Measurements from ENCODE around the gene RIT2.

The RIT2 gene

GRCh38 chr18:43080671-43081070 lies 34.8 kb downstream of the RIT2 start:
- peaks cover 4% of the 10 kb centered on the region for H3K9me3 Mint-ChIP-seq
- no peaks in the 10 kb centered on the region for H3K36me3 Mint-ChIP-seq (ENCODE audit: low read depth)
- peaks cover 7% of the 10 kb centered on the region for H3K4me1 Mint-ChIP-seq
- H3K27ac Mint-ChIP-seq = no peak overlapping the region
- no peaks in the 10 kb centered on the region for H3K27me3 Mint-ChIP-seq (ENCODE audit: low read depth)
- no peak for TF ChIP-seq CTCF (IDR thresholded peaks at IDR 0.05; ENCODE audit: unreplicated experiment in 3 of 3)
- H3K4me3 Mint-ChIP-seq = no peak overlapping the region

- H3K36me3 Mint-ChIP-seq (ENCODE audit: low read depth) = no peaks in the 10 kb centered on the region
- TF ChIP-seq CTCF (IDR thresholded peaks at IDR 0.05; ENCODE audit: unreplicated experiment in 3 of 3) = no peak
- H3K9me3 Mint-ChIP-seq = peaks cover 4% of the 10 kb centered on the region
- H3K4me1 Mint-ChIP-seq = peaks cover 7% of the 10 kb centered on the region
- no peak overlapping the region for H3K4me3 Mint-ChIP-seq
- H3K27me3 Mint-ChIP-seq (ENCODE audit: low read depth) = peaks cover 3% of the 10 kb centered on the region
- H3K27ac Mint-ChIP-seq = no peak overlapping the region
These were observed 36.1 kb downstream of the RIT2 start for GRCh38 chr18:43079422-43079821.

GRCh38 chr18:43078478-43079092 lies 36.9 kb downstream of the RIT2 start:
- no peak overlapping the region for H3K27ac Mint-ChIP-seq
- peaks cover 4% of the 10 kb centered on the region for H3K9me3 Mint-ChIP-seq
- peaks cover 7% of the 10 kb centered on the region for H3K4me1 Mint-ChIP-seq
- no peak overlapping the region for H3K4me3 Mint-ChIP-seq
- peaks cover 3% of the 10 kb centered on the region for H3K27me3 Mint-ChIP-seq (ENCODE audit: low read depth)
- H3K36me3 Mint-ChIP-seq (ENCODE audit: low read depth) = no peaks in the 10 kb centered on the region
- no peak for TF ChIP-seq CTCF (IDR thresholded peaks at IDR 0.05; ENCODE audit: unreplicated experiment in 3 of 3)

- TF ChIP-seq CTCF (IDR thresholded peaks at IDR 0.05; ENCODE audit: unreplicated experiment in 3 of 3) = no peak
- H3K4me3 Mint-ChIP-seq = no peak overlapping the region
- H3K27ac Mint-ChIP-seq = no peak overlapping the region
- H3K4me1 Mint-ChIP-seq = peaks cover 7% of the 10 kb centered on the region
- H3K36me3 Mint-ChIP-seq (ENCODE audit: low read depth) = no peaks in the 10 kb centered on the region
- H3K9me3 Mint-ChIP-seq = no peaks in the 10 kb centered on the region
- peaks cover 3% of the 10 kb centered on the region for H3K27me3 Mint-ChIP-seq (ENCODE audit: low read depth)
These were observed 37.8 kb downstream of the RIT2 start for GRCh38 chr18:43077510-43078308.

- Mint-ChIP-seq H3K4me3 (no peak overlapping the region), H3K9me3 (no peaks in the 10 kb centered on the region), H3K27me3 (ENCODE audit: low read depth) (peaks cover 3% of the 10 kb centered on the region), H3K4me1 (peaks cover 7% of the 10 kb centered on the region), H3K27ac (no peak overlapping the region), H3K36me3 (ENCODE audit: low read depth) (no peaks in the 10 kb centered on the region)
- no peak for TF ChIP-seq CTCF (IDR thresholded peaks at IDR 0.05; ENCODE audit: unreplicated experiment in 3 of 3)
These were observed 41.7 kb downstream of the RIT2 start for GRCh38 chr18:43073771-43074170.

GRCh38 chr18:43068781-43069180 lies 46.7 kb downstream of the RIT2 start:
- H3K4me3 Mint-ChIP-seq = no peak overlapping the region
- no peaks in the 10 kb centered on the region for H3K36me3 Mint-ChIP-seq (ENCODE audit: low read depth)
- no peak overlapping the region for H3K27ac Mint-ChIP-seq
- no peaks in the 10 kb centered on the region for H3K4me1 Mint-ChIP-seq
- no peak for TF ChIP-seq CTCF (IDR thresholded peaks at IDR 0.05; ENCODE audit: unreplicated experiment in 3 of 3)
- no peaks in the 10 kb centered on the region for H3K27me3 Mint-ChIP-seq (ENCODE audit: low read depth)
- no peaks in the 10 kb centered on the region for H3K9me3 Mint-ChIP-seq
